DOHH2 (cell line): Measurements from ENCODE around the gene PTTG1IP2.
"Not testable (repeated sequence)": the region's sequence is repeated elsewhere in the genome, so short reads cannot be mapped to it uniquely, and the experiment has no call there.

Experiments
- H3F3A ChIP-seq: fragments of 200-600 bp; sonication (generic), shearing (Covaris generic); 2 replicates; pipeline ENCODE4 v1.6.0; 2016; ENCODE audit warnings: antibody characterized with exemption, mild to moderate bottlenecking; ENCODE audit not compliant: control insufficient read depth, insufficient read depth
- H3K27ac ChIP-seq: fragments of 200-600 bp; sonication (generic); 2 replicates; pipeline ENCODE4 v1.5.1; 2014; ENCODE audit warnings: low read depth, mild to moderate bottlenecking, low read length, moderate library complexity
- H3K27me3 ChIP-seq: fragments of 200-600 bp; sonication (generic); 2 replicates; pipeline ENCODE4 v1.6.1; 2014; ENCODE audit warnings: mild to moderate bottlenecking, low read length, mixed read lengths; ENCODE audit not compliant: control insufficient read depth
- H3K36me3 ChIP-seq: fragments of 200-600 bp; sonication (generic); 2 replicates; pipeline ENCODE4 v1.6.1; 2014; ENCODE audit warnings: mild to moderate bottlenecking, low read length, moderate library complexity, mixed read lengths; ENCODE audit not compliant: control insufficient read depth
- H3K4me1 ChIP-seq: fragments of 200-600 bp; sonication (generic); 2 replicates; pipeline ENCODE4 v1.6.1; 2014; ENCODE audit warnings: mild to moderate bottlenecking, low read length, mixed read lengths; ENCODE audit not compliant: control insufficient read depth
- H3K4me2 ChIP-seq: fragments of 200-600 bp; sonication (generic); 2 replicates; pipeline ENCODE4 v1.6.0; 2014; ENCODE audit warnings: mild to moderate bottlenecking, low read length, moderate library complexity
- H3K4me3 ChIP-seq: fragments of 200-600 bp; sonication (generic); 2 replicates; pipeline ENCODE4 v1.5.1; 2014; ENCODE audit warnings: mild to moderate bottlenecking, low read length, mixed read lengths
- H3K79me2 ChIP-seq: fragments of 200-600 bp; sonication (generic); 2 replicates; pipeline ENCODE4 v1.6.1; 2014; ENCODE audit warnings: mild to moderate bottlenecking, low read length, mixed read lengths; ENCODE audit not compliant: control insufficient read depth
- H3K9me2 ChIP-seq: fragments of 200-600 bp; sonication (generic); replicated peaks from 2 replicates; pipeline ENCODE4 v1.6.1; 2014; ENCODE audit warnings: mild to moderate bottlenecking, low read length, mixed read lengths; ENCODE audit not compliant: control insufficient read depth
- H3K9me3 ChIP-seq: fragments of 200-600 bp; sonication (generic); 2 replicates; pipeline ENCODE4 v1.6.1; 2014; ENCODE audit warnings: antibody characterized with exemption, low read length, mixed read lengths; ENCODE audit not compliant: control insufficient read depth, insufficient read depth
- H4K20me1 ChIP-seq: fragments of 200-600 bp; sonication (generic); 2 replicates; pipeline ENCODE4 v1.6.0; 2014; ENCODE audit warnings: low read depth, mild to moderate bottlenecking, antibody characterized with exemption, low read length, moderate library complexity; ENCODE audit not compliant: control insufficient read depth, insufficient read depth
- CTCF ChIP-seq: fragments of 200-600 bp; sonication (generic); IDR thresholded peaks from one replicate; pipeline ENCODE4 v1.5.1; 2014; ENCODE audit warnings: antibody characterized with exemption, mild to moderate bottlenecking, low read depth, low read length; ENCODE audit not compliant: poor library complexity, severe bottlenecking
- EZH2phosphoT487 ChIP-seq: fragments of 200-600 bp; sonication (generic); IDR thresholded peaks from 2 replicates; pipeline ENCODE4 v1.6.1; 2017; ENCODE audit warnings: borderline replicate concordance, mild to moderate bottlenecking, antibody characterized with exemption, low read length, moderate library complexity, mixed read lengths

The PTTG1IP2 gene

GRCh38 chr7:90458104-90458503 is 11.3 kb upstream of the PTTG1IP2 start:
- Histone ChIP-seq H3K4me1 (peaks cover 13% of the 10 kb centered on the region), H3K27ac (no peak overlapping the region), H3K9me2 (no peaks in the 10 kb centered on the region), H3K36me3 (no peaks in the 10 kb centered on the region), H4K20me1 (no peaks in the 10 kb centered on the region), H3K4me2 (no peak overlapping the region), H3K79me2 (no peaks in the 10 kb centered on the region), H3K4me3 (no peak overlapping the region), H3F3A (no peaks in the 10 kb centered on the region), H3K27me3 (peaks cover 8% of the 10 kb centered on the region), H3K9me3 (no peaks in the 10 kb centered on the region)
- TF ChIP-seq CTCF, result no peak
- TF ChIP-seq EZH2phosphoT487, result no peak

GRCh38 chr7:90459888-90460287 is 9.6 kb upstream of the PTTG1IP2 start:
- H3K4me3 ChIP-seq, result no peak overlapping the region
- H3F3A ChIP-seq, result no peaks in the 10 kb centered on the region
- no peaks in the 10 kb centered on the region for H3K79me2 ChIP-seq
- TF ChIP-seq EZH2phosphoT487 (no peak), CTCF (no peak)
- no peaks in the 10 kb centered on the region for H4K20me1 ChIP-seq
- H3K9me3 ChIP-seq, result peaks cover 8% of the 10 kb centered on the region; the same call in 1 of the 2 replicates
- peaks cover under 1% of the 10 kb centered on the region; the same call in 1 of the 2 replicates for H3K27me3 ChIP-seq
- H3K9me2 ChIP-seq, result no peaks in the 10 kb centered on the region
- H3K36me3 ChIP-seq, result no peaks in the 10 kb centered on the region
- peaks cover 12% of the 10 kb centered on the region for H3K4me1 ChIP-seq
- no peak overlapping the region for H3K4me2 ChIP-seq
- H3K27ac ChIP-seq, result no peak overlapping the region

- no peaks in the 10 kb centered on the region for H3F3A ChIP-seq
- no peaks in the 10 kb centered on the region for H4K20me1 ChIP-seq
- H3K36me3 ChIP-seq, result no peaks in the 10 kb centered on the region
- H3K79me2 ChIP-seq, result no peaks in the 10 kb centered on the region
- TF ChIP-seq EZH2phosphoT487 (no peak), CTCF (no peak)
- H3K27ac ChIP-seq, result no peak overlapping the region
- no peak overlapping the region for H3K4me3 ChIP-seq
- no peaks in the 10 kb centered on the region for H3K27me3 ChIP-seq
- no peak overlapping the region for H3K4me2 ChIP-seq
- H3K9me2 ChIP-seq, result no peaks in the 10 kb centered on the region
- H3K4me1 ChIP-seq, result no peaks in the 10 kb centered on the region; the same call in 1 of the 2 replicates
- peaks cover 17% of the 10 kb centered on the region; the same call in 1 of the 2 replicates for H3K9me3 ChIP-seq
Measured at GRCh38 chr7:90461219-90461618, 8.2 kb upstream of the PTTG1IP2 start.

GRCh38 chr7:90463151-90463628 is 6.2 kb upstream of the PTTG1IP2 start:
- not testable (repeated sequence) for H3F3A ChIP-seq, H3K36me3 ChIP-seq, H3K4me3 ChIP-seq, H3K27me3 ChIP-seq, H4K20me1 ChIP-seq, H3K9me2 ChIP-seq, H3K4me2 ChIP-seq, H3K4me1 ChIP-seq, H3K27ac ChIP-seq, H3K79me2 ChIP-seq
- peaks cover 17% of the 10 kb centered on the region; the same call in 1 of the 2 replicates for H3K9me3 ChIP-seq
